ENCODE results near the gene ARL16. TPM values are rescaled to one million over a fixed set of nuclear protein-coding genes. Genes with fewer than 3 reads are reported as not detected.
A peak's percentile ranks its signal among the peaks of the same experiment; 100 is the strongest.

The ARL16 gene
- total RNA-seq = 10 to 100 TPM; 16.9 to 47.1 (median 20.5) TPM

GRCh38 chr17:81683584-81684441 lies at the start of gene ARL16, which contains the start of gene HGS:
TSS of gene ARL16 (minus strand) at chr17:81683797. CDS start at chr17:81683753, 44 bp downstream.
TSS of gene HGS (plus strand) at chr17:81684011. CDS start at chr17:81684067, 56 bp downstream.
- ATAC-seq (ENCODE audit: low FRiP score in 2 of 2) = peak; percentile 98
- TF ChIP-seq CTCF (IDR thresholded peaks at IDR 0.05) (peak in 1 of 6 experiments; percentile 5), POLR2A (IDR thresholded peaks at IDR 0.05) (peak in 3 of 4 donors; percentile 67 to 91 (median 89)), EP300 (IDR thresholded peaks at IDR 0.05) (no peak), POLR2AphosphoS5 (IDR thresholded peaks at IDR 0.05) (peak; percentile 72 to 79)
- no peaks in the 10 kb centered on the region for H3K9me3 ChIP-seq

GRCh38 chr17:81727324-81728031 lies 43.9 kb upstream of the ARL16 start:
- WGBS, 2 donors = 82 to 91% methylated on average over 16 to 23 of the region's 23 CpGs
- Histone ChIP-seq H3K4me1 (peaks cover 2 to 11% (median 6%) of the 10 kb centered on the region in 4 donors), H3K36me3 (no peaks in the 10 kb centered on the region), H3K27ac (no peak overlapping the region), H3K4me3 (no peak overlapping the region), H3K27me3 (no peaks in the 10 kb centered on the region), H3K9me3 (no peaks in the 10 kb centered on the region)
- no peak for ATAC-seq (ENCODE audit: low FRiP score in 2 of 2)
- DNase-seq = peak in 1 of 2 donors; percentile 68
- TF ChIP-seq POLR2A (IDR thresholded peaks at IDR 0.05) (no peak), CTCF (IDR thresholded peaks at IDR 0.05) (no peak), POLR2AphosphoS5 (IDR thresholded peaks at IDR 0.05) (no peak), EP300 (IDR thresholded peaks at IDR 0.05) (no peak)

More at GRCh38 chr17:81683584-81684441, at the start of gene ARL16, which contains the start of gene HGS:
- DNase-seq = peak; percentile 96 to 99
- 0% methylated on average over 22 to 49 of the region's 112 CpGs for WGBS, 2 donors
- Histone ChIP-seq H3K27me3 (no peaks in the 10 kb centered on the region), H3K4me3 (peak within 1 kb of the TSS; percentile 88 to 100 (median 92)), H3K36me3 (peaks cover 15 to 47% (median 31%) of the 10 kb centered on the region in 4 donors), H3K4me1 (peaks cover 22 to 38% (median 28%) of the 10 kb centered on the region in 4 donors), H3K27ac (peak within 1 kb of the TSS; percentile 82 to 93 (median 88))

GRCh38 chr17:81726004-81726403 lies 42.4 kb upstream of the ARL16 start:
- ATAC-seq (ENCODE audit: low FRiP score in 2 of 2) = no peak
- H3K4me1 ChIP-seq = peaks cover 5 to 18% (median 13%) of the 10 kb centered on the region in 4 donors
- no peak overlapping the region for H3K27ac ChIP-seq

GRCh38 chr17:81725439-81725838 lies 41.8 kb upstream of the ARL16 start:
- no peak for TF ChIP-seq CTCF (IDR thresholded peaks at IDR 0.05)
- TF ChIP-seq EP300 (IDR thresholded peaks at IDR 0.05) = no peak
- no peak for TF ChIP-seq POLR2A (IDR thresholded peaks at IDR 0.05)
- no peak for TF ChIP-seq POLR2AphosphoS5 (IDR thresholded peaks at IDR 0.05)
- no peaks in the 10 kb centered on the region for H3K27me3 ChIP-seq
- 89 to 94% methylated on average over 9 of the region's 9 CpGs for WGBS, 2 donors
- peaks cover 5 to 18% (median 13%) of the 10 kb centered on the region in 4 donors for H3K4me1 ChIP-seq
- no peak overlapping the region for H3K27ac ChIP-seq
- no peak overlapping the region for H3K4me3 ChIP-seq
- no peak for DNase-seq
- no peaks in the 10 kb centered on the region for H3K36me3 ChIP-seq
- no peaks in the 10 kb centered on the region for H3K9me3 ChIP-seq
- no peak for ATAC-seq (ENCODE audit: low FRiP score in 2 of 2)

More at GRCh38 chr17:81726004-81726403, 42.4 kb upstream of the ARL16 start:
- Histone ChIP-seq H3K4me3 (no peak overlapping the region), H3K9me3 (no peaks in the 10 kb centered on the region), H3K36me3 (no peaks in the 10 kb centered on the region), H3K27me3 (no peaks in the 10 kb centered on the region)
- TF ChIP-seq CTCF (IDR thresholded peaks at IDR 0.05) (no peak), EP300 (IDR thresholded peaks at IDR 0.05) (no peak)
- peak in 1 of 2 donors; percentile 59 for DNase-seq
- whole genome bisulfite sequencing, 2 donors = 54 to 62% methylated on average over 9 of the region's 9 CpGs
